ENCODE results near the gene HBD. TPM values are rescaled to one million over a fixed set of nuclear protein-coding genes. Genes with fewer than 3 reads are reported as not detected.

HBD gene
- total and polyA plus RNA-seq, 2 donors (not counting 3 experiments of a cell fraction or from before 2014, with no cell fraction given), result not detected

- H2AFZ ChIP-seq (ENCODE audit: low read depth, low read length), result no peak overlapping the region
- no TSS peak for BruUV-seq (replicated peaks)
- H3K9me3 ChIP-seq (replicated peaks; ENCODE audit: control insufficient read depth, insufficient read depth, low read length), result no peaks in the 10 kb centered on the region
- H4K20me1 ChIP-seq (replicated peaks; ENCODE audit: control insufficient read depth, extremely low read depth, insufficient read depth, low read length), result no peaks in the 10 kb centered on the region
- H3K36me3 ChIP-seq (ENCODE audit: control insufficient read depth in 2 of 2, extremely low read depth in 1 of 2, insufficient read depth in 2 of 2, low read length in 2 of 2), result no peaks in the 10 kb centered on the region
- H3K4me1 ChIP-seq (ENCODE audit: control insufficient read depth, extremely low read depth, insufficient read depth, low read length), result no peaks in the 10 kb centered on the region
- no peaks in the 10 kb centered on the region for H3K9me1 ChIP-seq (replicated peaks; ENCODE audit: control insufficient read depth, extremely low read depth, insufficient read depth, low read length)
- POLR2A ChIA-PET, result no interaction called here
- TF ChIP-seq EZH2 (IDR thresholded peaks at IDR 0.05; ENCODE audit: borderline replicate concordance, low read depth, low read length, severe bottlenecking) (no peak), JUN (IDR thresholded peaks at IDR 0.05; ENCODE audit: borderline replicate concordance, insufficient read depth, insufficient read length, low read depth) (no peak), POLR2AphosphoS5 (IDR thresholded peaks at IDR 0.05; ENCODE audit: insufficient read depth, low read depth, low read length) (no peak), MAX (IDR thresholded peaks at IDR 0.05; ENCODE audit: insufficient read depth, insufficient read length) (no peak), GATA2 (IDR thresholded peaks at IDR 0.05; ENCODE audit: insufficient read depth, insufficient read length, low read depth, low read length) (no peak)
- FAIRE-seq (no peak), DNase-seq (ENCODE audit: low read depth, low spot score) (no peak)
- H3K9ac ChIP-seq (replicated peaks; ENCODE audit: extremely low read depth, insufficient read depth, low read length), result no peak overlapping the region
- CTCF ChIA-PET, result no interaction called here
- no peak overlapping the region for H3K4me3 ChIP-seq (replicated peaks in 1 of 3; ENCODE audit: insufficient read depth in 1 of 3, low read depth in 1 of 3, low read length in 3 of 3)
- dilution Hi-C loops (cut with MboI; ENCODE audit: extremely low pct_ligation_motif_present, low sequenced_read_pairs), result no loop called here
- no peaks in the 10 kb centered on the region for H3K79me2 ChIP-seq (ENCODE audit: control insufficient read depth, insufficient read depth, low read length)
- H3K27me3 ChIP-seq (ENCODE audit: control insufficient read depth in 2 of 2, insufficient read depth in 2 of 2, low read length in 2 of 2), result no peaks in the 10 kb centered on the region
- no peak overlapping the region for H3K4me2 ChIP-seq (ENCODE audit: insufficient read depth, low read length)
- no peak overlapping the region for H3K27ac ChIP-seq (ENCODE audit: insufficient read depth, low read depth, low read length)
- intact Hi-C loops (cut with micrococcal nuclease), result no loop called here
Observed at GRCh38 chr11:5233307-5233706, 976 bp downstream of the HBD start.

- H3K4me1 ChIP-seq (ENCODE audit: control insufficient read depth, extremely low read depth, insufficient read depth, low read length), result no peaks in the 10 kb centered on the region
- no peak for TF ChIP-seq POLR2AphosphoS5 (IDR thresholded peaks at IDR 0.05; ENCODE audit: insufficient read depth, low read depth, low read length)
- TF ChIP-seq MAX (IDR thresholded peaks at IDR 0.05; ENCODE audit: insufficient read depth, insufficient read length), result no peak
- TF ChIP-seq GATA2 (IDR thresholded peaks at IDR 0.05; ENCODE audit: insufficient read depth, insufficient read length, low read depth, low read length), result no peak
- TF ChIP-seq FOS (IDR thresholded peaks at IDR 0.05; ENCODE audit: borderline replicate concordance, insufficient read depth, low read length), result no peak
- no peak for TF ChIP-seq POLR2A (IDR thresholded peaks at IDR 0.05; ENCODE audit: low read depth, low read length)
- TF ChIP-seq EZH2 (IDR thresholded peaks at IDR 0.05; ENCODE audit: borderline replicate concordance, low read depth, low read length, severe bottlenecking), result no peak
- TF ChIP-seq MYC (IDR thresholded peaks at IDR 0.05; ENCODE audit: low read depth, low read length), result no peak
- H3K4me3 ChIP-seq (replicated peaks in 1 of 3; ENCODE audit: insufficient read depth in 1 of 3, low read depth in 1 of 3, low read length in 3 of 3), result no peak overlapping the region
- no TSS peak for BruUV-seq (replicated peaks)
- H3K27ac ChIP-seq (ENCODE audit: insufficient read depth, low read depth, low read length), result no peak overlapping the region
- ChIA-PET POLR2A (no interaction called here), CTCF (no interaction called here)
- no peaks in the 10 kb centered on the region for H3K27me3 ChIP-seq (ENCODE audit: control insufficient read depth in 2 of 2, insufficient read depth in 2 of 2, low read length in 2 of 2)
- H3K36me3 ChIP-seq (ENCODE audit: control insufficient read depth in 2 of 2, extremely low read depth in 1 of 2, insufficient read depth in 2 of 2, low read length in 2 of 2), result no peaks in the 10 kb centered on the region
- FAIRE-seq (no peak), DNase-seq (ENCODE audit: low read depth, low spot score) (no peak)
- no peak overlapping the region for H3K4me2 ChIP-seq (ENCODE audit: insufficient read depth, low read length)
- no peak overlapping the region for H2AFZ ChIP-seq (ENCODE audit: low read depth, low read length)
- dilution Hi-C loops (cut with MboI; ENCODE audit: extremely low pct_ligation_motif_present, low sequenced_read_pairs) (no loop called here), intact Hi-C loops (cut with micrococcal nuclease) (no loop called here)
- no peak overlapping the region for H3K9ac ChIP-seq (replicated peaks; ENCODE audit: extremely low read depth, insufficient read depth, low read length)
- H4K20me1 ChIP-seq (replicated peaks; ENCODE audit: control insufficient read depth, extremely low read depth, insufficient read depth, low read length), result no peaks in the 10 kb centered on the region
- no peaks in the 10 kb centered on the region for H3K9me1 ChIP-seq (replicated peaks; ENCODE audit: control insufficient read depth, extremely low read depth, insufficient read depth, low read length)
- no peaks in the 10 kb centered on the region for H3K9me3 ChIP-seq (replicated peaks; ENCODE audit: control insufficient read depth, insufficient read depth, low read length)
- no peaks in the 10 kb centered on the region for H3K79me2 ChIP-seq (ENCODE audit: control insufficient read depth, insufficient read depth, low read length)
Observed at GRCh38 chr11:5232821-5233220, 1.5 kb downstream of the HBD start.

All from endothelial cell of umbilical vein (primary cell).